Caco-2 (cell line): ENCODE data around the gene SHISA2. TPM values are rescaled to one million over a fixed set of nuclear protein-coding genes. Genes with fewer than 3 reads are reported as not detected.

Source experiments
- BruUV-seq: library from RNA; stranded (reverse); fragments of 400-500 nt; replicated peaks from 2 replicates; lab custom pipeline; 2021; lab: Mats Ljungman, UMichigan
- CTCF ChIA-PET: fragments of 300-600 bp; sonication (Branson Sonifier 250); formaldehyde crosslinking; loops from one replicate; lab custom pipeline; 2022; ENCODE audit warnings: antibody characterized with exemption; lab: Charles Lee
- POLR2A ChIA-PET: fragments of 300-600 bp; sonication (Branson Sonifier 250); formaldehyde crosslinking; loops from one replicate; lab custom pipeline; 2022; ENCODE audit warnings: antibody characterized with exemption; lab: Charles Lee
- DNase-seq, 2 experiments: peaks; one replicate each; pipeline versions ENCODE4 v3.0.0 to v3.0.0-alpha.2; 2020 to 2022
- H3K27me3 ChIP-seq: replicated peaks from 2 replicates; pipeline ENCODE4 v1.6.0; 2011; ENCODE audit warnings: low read length; ENCODE audit not compliant: control insufficient read depth, insufficient read depth
- H3K36me3 ChIP-seq: 2 replicates; pipeline ENCODE4 v1.5.1; 2011; ENCODE audit warnings: low read length; ENCODE audit not compliant: control insufficient read depth, insufficient read depth
- H3K4me1 ChIP-seq: fragments of 250-450 bp; sonication (Bioruptor Pico); 2 replicates; pipeline ENCODE4 v1.5.1; 2020; ENCODE audit warnings: mild to moderate bottlenecking
- H3K4me3 ChIP-seq: 2 replicates; pipeline ENCODE4 v1.5.1; 2011; ENCODE audit warnings: low read depth, mild to moderate bottlenecking, control low read depth, low read length
- H3K9me3 ChIP-seq: fragments of 250-450 bp; sonication (Bioruptor Pico); 2 replicates; pipeline ENCODE4 v1.5.1; 2020; ENCODE audit warnings: mild to moderate bottlenecking, moderate library complexity
- H3K27ac Mint-ChIP-seq: one replicate; pipeline ENCODE4 v1.8.0; 2022; ENCODE audit warnings: mixed read lengths; ENCODE audit not compliant: unreplicated experiment
- H3K27me3 Mint-ChIP-seq: one replicate; pipeline ENCODE4 v1.8.0; 2022; ENCODE audit warnings: mixed read lengths; ENCODE audit not compliant: insufficient read depth, unreplicated experiment
- H3K36me3 Mint-ChIP-seq: one replicate; pipeline ENCODE4 v1.8.0; 2022; ENCODE audit warnings: mild to moderate bottlenecking, mixed read lengths; ENCODE audit not compliant: insufficient read depth, unreplicated experiment
- H3K4me1 Mint-ChIP-seq: one replicate; pipeline ENCODE4 v1.8.0; 2022; ENCODE audit warnings: low read depth, mixed read lengths; ENCODE audit not compliant: unreplicated experiment
- H3K4me3 Mint-ChIP-seq: one replicate; pipeline ENCODE4 v1.8.0; 2022; ENCODE audit warnings: mild to moderate bottlenecking, moderate library complexity, mixed read lengths; ENCODE audit not compliant: unreplicated experiment
- H3K9me3 Mint-ChIP-seq: one replicate; pipeline ENCODE4 v1.8.0; 2022; ENCODE audit warnings: mixed read lengths; ENCODE audit not compliant: unreplicated experiment
- intact Hi-C: fragments of 100-400 bp; cut with micrococcal nuclease; formaldehyde crosslinking; loops from one replicate; pipeline ENCODE4 v1.10.0; 2022; ENCODE audit not compliant: unreplicated experiment
- total RNA-seq: library from RNA; stranded (reverse); gene quantifications from 2 replicates; pipeline ENCODE4 v1.2.3, GENCODE V29; 2022
- TF ChIP-seq, protein P1 (sequence below), 2 experiments: fragments of 200-600 bp in 1 of 2; IDR thresholded peaks; 1 replicate in 1 of 2; 2 replicates in 1 of 2; pipeline versions ENCODE4 v1.5.1 to v1.8.0; 2011 to 2022; ENCODE audit warnings: antibody characterized with exemption in 1 of 2, control low read depth in 1 of 2, inconsistent platforms in 1 of 2, low read depth in 1 of 2, low read length in 1 of 2, mild to moderate bottlenecking in 1 of 2, moderate library complexity in 1 of 2; ENCODE audit not compliant: insufficient read depth in 1 of 2, severe bottlenecking in 1 of 2, unreplicated experiment in 1 of 2

SHISA2 gene
- total RNA-seq, 1 experiment from 2014 or later, result not detected

DNA sequence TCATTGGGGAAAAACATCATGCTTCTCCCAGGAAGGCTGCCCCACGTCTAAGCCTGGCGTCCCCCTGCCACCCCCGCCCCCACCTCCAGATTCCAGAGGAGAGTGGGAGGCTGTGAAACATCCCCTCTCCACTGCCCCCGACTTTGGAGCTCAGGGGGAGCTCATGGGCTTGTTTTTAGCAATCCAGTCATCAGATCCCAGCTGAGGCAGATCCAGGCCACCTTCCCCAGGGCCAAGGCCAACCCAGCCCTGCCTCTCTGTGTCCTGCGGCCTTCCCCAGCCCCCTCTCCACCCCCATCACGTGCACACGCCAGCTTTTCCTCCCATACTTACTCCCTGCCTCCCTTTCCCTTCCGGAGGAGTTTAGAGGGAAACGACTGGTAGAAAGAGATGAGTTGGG, 38.8 kb downstream of the SHISA2 start:
- Mint-ChIP-seq H3K27me3 (no peaks in the 10 kb centered on the region), H3K4me3 (no peak overlapping the region), H3K27ac (no peak overlapping the region), H3K36me3 (no peaks in the 10 kb centered on the region), H3K9me3 (peaks cover 15% of the 10 kb centered on the region), H3K4me1 (no peaks in the 10 kb centered on the region)
- intact Hi-C loops, result no loop called here
- CTCF ChIA-PET, result no interaction called here
- POLR2A ChIA-PET, result no interaction called here
- no peak for DNase-seq
- Histone ChIP-seq H3K27me3 (no peaks in the 10 kb centered on the region), H3K36me3 (no peaks in the 10 kb centered on the region), H3K4me1 (no peaks in the 10 kb centered on the region), H3K9me3 (no peaks in the 10 kb centered on the region), H3K4me3 (no peak overlapping the region)
- BruUV-seq, result no TSS peak
- TF ChIP-seq, protein P1, sequence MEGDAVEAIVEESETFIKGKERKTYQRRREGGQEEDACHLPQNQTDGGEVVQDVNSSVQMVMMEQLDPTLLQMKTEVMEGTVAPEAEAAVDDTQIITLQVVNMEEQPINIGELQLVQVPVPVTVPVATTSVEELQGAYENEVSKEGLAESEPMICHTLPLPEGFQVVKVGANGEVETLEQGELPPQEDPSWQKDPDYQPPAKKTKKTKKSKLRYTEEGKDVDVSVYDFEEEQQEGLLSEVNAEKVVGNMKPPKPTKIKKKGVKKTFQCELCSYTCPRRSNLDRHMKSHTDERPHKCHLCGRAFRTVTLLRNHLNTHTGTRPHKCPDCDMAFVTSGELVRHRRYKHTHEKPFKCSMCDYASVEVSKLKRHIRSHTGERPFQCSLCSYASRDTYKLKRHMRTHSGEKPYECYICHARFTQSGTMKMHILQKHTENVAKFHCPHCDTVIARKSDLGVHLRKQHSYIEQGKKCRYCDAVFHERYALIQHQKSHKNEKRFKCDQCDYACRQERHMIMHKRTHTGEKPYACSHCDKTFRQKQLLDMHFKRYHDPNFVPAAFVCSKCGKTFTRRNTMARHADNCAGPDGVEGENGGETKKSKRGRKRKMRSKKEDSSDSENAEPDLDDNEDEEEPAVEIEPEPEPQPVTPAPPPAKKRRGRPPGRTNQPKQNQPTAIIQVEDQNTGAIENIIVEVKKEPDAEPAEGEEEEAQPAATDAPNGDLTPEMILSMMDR (IDR thresholded peaks at IDR 0.05; ENCODE audit: insufficient read depth in 1 of 2, low read depth in 1 of 2, low read length in 1 of 2, severe bottlenecking in 1 of 2, unreplicated experiment in 1 of 2), result no peak

DNA sequence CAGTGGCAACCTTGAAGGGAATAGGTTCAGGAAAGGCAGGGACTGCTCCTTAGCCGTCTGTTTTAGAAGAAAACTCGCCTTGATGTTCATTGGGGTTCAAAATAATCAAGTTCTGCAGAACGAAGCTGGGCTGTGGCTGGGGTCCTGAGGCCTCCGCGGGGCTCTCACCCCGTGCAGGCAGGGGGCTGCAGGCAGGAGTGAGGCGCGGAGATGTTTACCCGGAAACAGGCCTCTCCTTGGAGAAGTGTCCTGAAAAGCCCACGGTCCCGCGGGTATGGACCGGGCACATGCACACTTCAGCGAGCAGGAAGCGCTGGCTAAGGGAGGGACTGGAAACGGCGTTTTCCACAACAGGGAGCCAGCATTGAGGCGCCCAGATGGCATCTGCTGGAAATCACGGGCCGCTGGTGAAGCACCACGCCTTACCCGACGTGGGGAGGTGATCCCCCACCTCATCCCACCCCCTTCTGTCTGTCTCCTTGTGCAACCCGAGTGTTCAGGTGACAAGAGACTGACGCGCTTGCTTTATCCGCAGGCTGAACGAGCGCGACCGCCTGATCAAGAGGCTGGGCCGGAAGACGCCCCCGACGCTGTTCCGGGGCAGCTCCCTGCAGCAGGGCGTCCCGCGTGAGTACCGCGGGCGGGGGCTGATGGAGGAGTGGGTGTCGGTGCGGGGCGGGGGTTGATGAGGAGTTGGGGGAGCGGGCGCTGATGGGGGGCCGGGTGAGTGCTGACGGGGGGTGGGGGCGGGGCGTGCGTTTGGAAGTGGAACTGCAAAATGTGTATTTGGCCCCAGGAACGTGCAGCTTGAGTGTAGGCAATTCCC, 39.6 kb downstream of the SHISA2 start:
- CTCF ChIA-PET, result interaction anchor here (0.6 kb wide), 1 partner anchor 975 kb away, joined by 3 read pairs; no protein-coding TSS in a partner anchor
- POLR2A ChIA-PET, result no interaction called here
- H3K9me3 Mint-ChIP-seq, result peaks cover 15% of the 10 kb centered on the region
- H3K4me3 Mint-ChIP-seq, result no peak overlapping the region
- TF ChIP-seq, protein P1 (IDR thresholded peaks at IDR 0.05; ENCODE audit: insufficient read depth in 1 of 2, low read depth in 1 of 2, low read length in 1 of 2, severe bottlenecking in 1 of 2, unreplicated experiment in 1 of 2), result no peak
- no peaks in the 10 kb centered on the region for H3K36me3 Mint-ChIP-seq
- intact Hi-C loops, result no loop called here
- H3K4me1 Mint-ChIP-seq, result no peaks in the 10 kb centered on the region
- no TSS peak for BruUV-seq
- Histone ChIP-seq H3K9me3 (no peaks in the 10 kb centered on the region), H3K27me3 (no peaks in the 10 kb centered on the region), H3K36me3 (no peaks in the 10 kb centered on the region), H3K4me3 (no peak overlapping the region), H3K4me1 (no peaks in the 10 kb centered on the region)
- no peak for DNase-seq
- no peak overlapping the region for H3K27ac Mint-ChIP-seq
- H3K27me3 Mint-ChIP-seq, result no peaks in the 10 kb centered on the region

- ChIA-PET POLR2A (no interaction called here), CTCF (no interaction called here)
- Histone ChIP-seq H3K27me3 (no peaks in the 10 kb centered on the region), H3K9me3 (no peaks in the 10 kb centered on the region), H3K36me3 (no peaks in the 10 kb centered on the region), H3K4me1 (no peaks in the 10 kb centered on the region), H3K4me3 (no peak overlapping the region)
- Mint-ChIP-seq H3K4me1 (no peaks in the 10 kb centered on the region), H3K4me3 (no peak overlapping the region), H3K36me3 (no peaks in the 10 kb centered on the region), H3K27ac (no peak overlapping the region), H3K9me3 (peaks cover 15% of the 10 kb centered on the region), H3K27me3 (no peaks in the 10 kb centered on the region)
- TF ChIP-seq, protein P1 (IDR thresholded peaks at IDR 0.05; ENCODE audit: insufficient read depth in 1 of 2, low read depth in 1 of 2, low read length in 1 of 2, severe bottlenecking in 1 of 2, unreplicated experiment in 1 of 2), result no peak
- BruUV-seq, result no TSS peak
- intact Hi-C loops, result no loop called here
- DNase-seq, result no peak
Observed at GRCh38 chr13:26011208-26011573, 40.6 kb downstream of the SHISA2 start.
